GM21515 (cell line): ENCODE data around the gene ACOXL.
A peak's percentile ranks its signal among the peaks of the same experiment; 100 is the strongest.

Source experiments
- ATAC-seq: cut with Tn5 transposase; IDR thresholded peaks from one replicate; pipeline ENCODE4 v1.9.1; 2021; ENCODE audit not compliant: unreplicated experiment

ACOXL gene

GRCh38 chr2:110872521-110872920, 140.1 kb downstream of the ACOXL start:
- no peak for ATAC-seq

GRCh38 chr2:110873056-110873502, 140.7 kb downstream of the ACOXL start:
- no peak for ATAC-seq

- no peak for ATAC-seq
Measured at GRCh38 chr2:110873597-110874452, 141.5 kb downstream of the ACOXL start.

- ATAC-seq = peak; percentile 56
Measured at GRCh38 chr2:110874453-110875383, 142.3 kb downstream of the ACOXL start.

GRCh38 chr2:110875384-110875725, 143.0 kb downstream of the ACOXL start:
- ATAC-seq = no peak

- ATAC-seq = no peak
Measured at GRCh38 chr2:110876167-110876999, 144.0 kb downstream of the ACOXL start.

GRCh38 chr2:110877031-110877827, 144.9 kb downstream of the ACOXL start:
- no peak for ATAC-seq

GRCh38 chr2:110878150-110878549, 145.8 kb downstream of the ACOXL start:
- ATAC-seq = no peak

GRCh38 chr2:110881908-110882307, 149.5 kb downstream of the ACOXL start:
- ATAC-seq = no peak

- no peak for ATAC-seq
Measured at GRCh38 chr2:110883406-110883805, 151.0 kb downstream of the ACOXL start.

- no peak for ATAC-seq
Measured at GRCh38 chr2:110885256-110885655, 152.9 kb downstream of the ACOXL start.

GRCh38 chr2:110886826-110887573, 154.6 kb downstream of the ACOXL start:
- ATAC-seq = no peak

GRCh38 chr2:110888411-110888810, 156.0 kb downstream of the ACOXL start:
- ATAC-seq = no peak

- ATAC-seq = no peak
Measured at GRCh38 chr2:110891626-110892025, 159.3 kb downstream of the ACOXL start.

- ATAC-seq = no peak
Measured at GRCh38 chr2:110896226-110896625, 163.9 kb downstream of the ACOXL start.

GRCh38 chr2:110897966-110898365, 165.6 kb downstream of the ACOXL start:
- no peak for ATAC-seq

- ATAC-seq = no peak
Measured at GRCh38 chr2:110900191-110900590, 167.8 kb downstream of the ACOXL start.

- ATAC-seq = no peak
Measured at GRCh38 chr2:110903548-110903947, 171.2 kb downstream of the ACOXL start.

GRCh38 chr2:110904116-110904778, 171.9 kb downstream of the ACOXL start:
- ATAC-seq = no peak
